GF-D8 (cell line): Measurements from ENCODE around the gene REP15.
"Not testable (repeated sequence)": the region's sequence is repeated elsewhere in the genome, so short reads cannot be mapped to it uniquely, and the experiment has no call there.

Experiments
- DNase-seq: peaks from one replicate; lab custom pipeline; 2025; lab: John Stamatoyannopoulos, UW

Gene REP15

GRCh38 chr12:27696293-27696652 lies at the start of gene REP15:
Gene REP15, plus strand, starts transcription at chr12:27696447. Its CDS starts 116 bp downstream, at chr12:27696563.
- no peak for DNase-seq

DNA sequence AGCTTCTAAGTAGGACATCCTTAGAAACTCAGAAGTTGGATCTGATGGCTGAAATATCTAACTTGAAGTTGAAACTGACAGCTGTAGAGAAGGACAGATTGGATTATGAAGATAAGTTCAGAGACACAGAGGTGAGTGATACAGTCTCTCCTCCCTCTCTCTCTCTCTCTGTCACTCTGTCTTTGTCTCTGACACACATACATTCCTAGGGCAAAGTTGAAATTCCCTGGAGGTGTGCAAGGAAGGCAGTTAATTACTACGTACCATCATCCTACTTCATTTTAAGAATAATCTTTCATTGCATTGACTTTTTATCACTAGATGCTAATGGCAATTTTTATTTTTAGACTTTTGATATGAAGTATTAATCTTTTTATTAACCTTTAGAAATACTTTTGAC lies 46.2 kb upstream of the REP15 start:
- no peak for DNase-seq

DNA sequence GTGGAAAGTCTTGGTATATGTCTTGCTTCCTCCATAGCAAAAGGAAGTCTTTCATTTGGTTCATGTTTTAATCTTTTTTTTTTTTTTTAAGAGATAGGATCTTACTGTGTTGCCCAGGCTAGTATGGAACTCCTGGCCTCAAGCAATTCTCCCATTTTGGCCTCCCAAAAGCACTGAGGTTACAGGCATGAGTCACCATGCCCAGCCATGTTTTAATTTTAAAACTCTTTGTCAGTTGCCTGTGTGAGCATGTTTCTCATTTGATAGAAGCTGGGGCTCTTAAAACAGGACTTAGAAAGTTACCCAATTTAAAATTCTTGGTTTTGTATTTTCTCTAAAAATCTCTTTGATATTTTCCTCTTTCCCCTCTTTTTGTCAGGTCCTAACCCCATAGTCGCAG lies 45.0 kb upstream of the REP15 start:
- no peak for DNase-seq

DNA sequence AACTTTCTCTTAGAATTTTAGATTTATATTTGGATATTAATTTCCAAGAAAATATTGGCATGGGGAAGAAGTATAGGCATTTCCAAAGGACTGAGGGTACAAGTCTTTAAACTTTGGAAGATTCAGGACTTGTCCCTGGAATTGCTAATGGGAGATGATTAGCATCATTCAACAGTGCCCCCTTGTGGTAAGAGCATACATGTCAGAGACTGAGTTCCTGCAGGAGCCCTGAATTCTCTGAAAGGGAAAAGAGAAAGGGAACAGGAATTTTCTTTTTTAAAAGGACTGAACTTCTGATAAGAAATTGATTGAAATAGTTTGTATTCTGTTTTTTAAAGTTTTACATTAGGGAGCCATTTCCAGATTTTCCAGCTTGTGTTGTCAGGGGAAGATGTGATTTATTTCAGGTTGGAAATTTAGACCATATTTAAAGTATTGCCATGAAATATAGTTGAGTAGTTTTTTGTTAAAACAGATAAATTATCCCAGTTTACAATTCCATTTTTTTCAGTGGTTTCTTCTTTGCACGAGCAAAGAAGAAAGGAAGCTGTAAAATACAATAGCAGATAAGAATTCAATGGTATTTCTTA lies 44.0 kb upstream of the REP15 start:
- peak; percentile 9 for DNase-seq

DNA sequence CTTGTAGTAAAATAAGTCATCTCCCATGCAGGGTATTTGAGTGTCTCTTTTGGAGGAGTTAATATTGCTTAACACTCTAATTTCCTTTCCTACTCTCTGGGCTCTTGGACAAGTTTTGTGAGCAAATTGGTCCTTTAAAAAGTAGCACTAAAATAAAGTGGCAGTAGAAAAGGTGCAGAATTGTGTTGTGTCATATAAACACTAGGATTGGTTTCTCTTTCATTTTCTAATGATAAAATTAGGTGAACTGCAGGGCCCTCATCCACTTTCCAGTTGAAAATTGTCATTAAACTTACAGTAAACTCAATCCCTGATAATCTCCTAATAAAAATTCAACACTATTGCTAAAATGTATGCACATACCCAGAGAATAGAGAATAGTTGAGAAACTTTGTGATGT lies 42.6 kb upstream of the REP15 start:
- DNase-seq: no peak

GRCh38 chr12:27655476-27655875 lies 40.8 kb upstream of the REP15 start:
- DNase-seq: not testable (repeated sequence)

- DNase-seq: no peak
These were observed 39.0 kb upstream of the REP15 start for GRCh38 chr12:27657296-27657695.

DNA sequence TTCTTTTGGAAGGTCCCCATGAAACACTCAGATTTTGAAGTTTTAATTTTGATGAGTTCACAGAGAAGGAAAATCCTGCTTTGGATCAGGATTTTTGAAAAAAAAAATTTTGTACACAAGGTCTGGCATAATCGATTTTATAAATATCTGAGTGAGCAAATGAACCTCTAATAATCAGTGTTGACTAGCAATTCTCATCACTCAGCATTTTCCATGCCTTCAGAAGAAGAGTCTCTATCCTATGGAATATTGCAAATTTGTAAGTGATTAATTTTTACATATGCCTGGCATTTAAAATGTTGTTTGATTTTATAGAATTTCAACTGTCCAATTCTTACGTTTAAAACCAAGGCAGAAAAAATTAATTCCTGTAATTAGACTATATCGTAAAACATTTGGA lies 30.5 kb upstream of the REP15 start:
- DNase-seq: no peak

- DNase-seq: no peak
These were observed 29.7 kb upstream of the REP15 start for GRCh38 chr12:27666510-27666909.

GRCh38 chr12:27667540-27667939 lies 28.7 kb upstream of the REP15 start:
- no peak for DNase-seq

GRCh38 chr12:27672051-27672450 lies 24.2 kb upstream of the REP15 start:
- no peak for DNase-seq

GRCh38 chr12:27672643-27673042 lies 23.6 kb upstream of the REP15 start:
- DNase-seq: no peak

DNA sequence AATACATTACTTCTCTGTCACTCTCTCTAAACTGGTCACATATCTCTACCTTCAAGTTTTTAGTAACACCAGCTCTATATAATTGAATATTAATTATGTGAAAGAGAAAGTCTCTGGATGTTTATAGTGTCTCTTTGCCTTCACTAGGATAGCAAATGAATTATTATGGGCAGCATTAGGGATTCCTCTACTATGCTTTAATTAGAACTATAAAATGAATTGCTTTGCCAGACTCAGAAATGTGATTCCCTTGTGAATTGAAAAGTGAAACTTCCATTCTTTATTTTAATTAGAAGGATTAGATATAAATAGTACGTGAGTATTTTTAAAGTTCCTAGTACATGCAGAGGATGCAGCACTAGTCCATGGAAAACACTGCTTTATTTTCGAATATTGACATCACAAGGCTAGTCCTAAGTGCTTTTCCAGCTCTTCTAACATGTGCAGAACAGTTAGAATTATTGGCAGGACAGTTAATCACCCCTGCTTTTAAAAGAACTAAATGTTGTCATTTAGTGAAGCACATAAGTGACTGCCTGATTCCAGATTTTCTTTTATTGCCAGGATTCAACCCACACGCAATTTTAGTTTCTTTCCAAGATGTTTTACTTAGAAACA lies 23.0 kb upstream of the REP15 start:
- DNase-seq: no peak

DNA sequence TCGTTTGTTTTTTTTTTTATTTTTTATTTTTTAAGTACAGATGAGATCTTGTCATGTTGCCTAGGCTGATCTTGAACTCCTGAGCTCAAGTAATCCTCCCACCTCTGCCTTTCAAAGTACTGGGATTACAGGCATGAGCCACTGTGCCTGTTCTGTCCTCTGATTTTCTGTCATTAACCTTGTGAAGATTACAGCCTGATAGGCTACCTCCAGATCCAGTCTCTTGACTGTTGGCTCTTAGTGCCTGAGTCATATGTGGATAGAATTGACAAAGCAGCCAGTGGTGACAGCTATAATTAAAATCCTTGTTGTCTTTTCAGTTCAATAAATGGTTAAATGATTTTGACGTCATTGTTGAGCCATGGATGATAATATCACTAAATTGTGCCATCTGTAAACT lies 21.3 kb upstream of the REP15 start:
- DNase-seq: no peak

GRCh38 chr12:27680619-27681018 lies 15.6 kb upstream of the REP15 start:
- no peak for DNase-seq

DNA sequence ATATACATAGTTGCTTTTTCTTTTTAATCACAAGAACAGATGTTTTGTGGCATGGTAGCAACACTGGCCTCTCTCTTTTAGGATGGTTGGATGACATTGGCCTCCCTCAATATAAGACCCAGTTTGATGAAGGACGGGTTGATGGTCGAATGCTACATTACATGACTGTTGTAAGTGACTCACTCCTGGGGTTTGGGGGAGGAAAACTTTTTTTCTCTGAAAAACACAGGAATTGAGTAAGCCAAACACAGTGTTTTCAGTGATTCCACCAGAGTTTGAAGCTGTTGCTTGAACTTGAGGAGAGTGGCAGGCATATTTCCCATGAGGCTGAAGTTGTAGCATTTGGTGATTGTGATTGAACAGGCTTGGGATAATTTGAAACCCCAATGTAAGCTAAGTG lies 13.7 kb upstream of the REP15 start:
- DNase-seq: no peak

DNA sequence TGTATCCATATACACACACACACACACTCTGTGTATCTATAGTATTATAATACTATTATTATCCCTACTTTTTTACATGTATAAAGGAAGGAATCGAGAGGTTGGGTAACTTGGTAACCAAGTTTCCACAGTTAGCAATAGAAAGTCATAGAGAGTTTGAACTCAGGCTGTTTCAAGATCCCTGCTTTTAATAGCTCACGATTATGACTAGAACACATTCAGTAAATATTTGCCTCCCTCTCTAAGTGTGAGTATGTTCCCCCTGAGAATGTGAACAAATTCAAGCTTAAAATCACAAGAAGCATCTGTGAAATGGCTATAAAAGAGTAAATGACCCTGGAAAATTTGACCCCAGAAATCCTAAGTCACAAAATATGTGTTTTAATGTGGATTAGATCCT lies 11.0 kb upstream of the REP15 start:
- DNase-seq: no peak

DNA sequence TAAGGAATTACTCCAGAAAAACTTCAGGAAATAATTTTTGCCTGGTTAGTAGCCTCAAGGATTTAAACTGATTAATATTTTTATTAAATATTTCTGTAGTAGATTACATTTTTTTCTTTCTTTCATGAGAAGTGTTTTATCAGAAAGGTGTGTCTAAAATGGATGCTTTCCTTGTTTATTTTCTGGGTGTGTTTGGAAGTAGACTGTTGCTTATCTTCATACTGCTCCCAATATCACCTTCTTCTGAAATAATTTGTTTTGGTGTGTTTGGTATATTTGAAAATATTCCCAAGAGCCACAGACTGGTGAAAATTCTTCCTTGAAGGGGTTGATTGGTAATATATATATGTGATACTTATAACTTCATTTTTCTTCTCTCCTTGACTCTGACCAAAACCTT lies 10.1 kb upstream of the REP15 start:
- DNase-seq: no peak

DNA sequence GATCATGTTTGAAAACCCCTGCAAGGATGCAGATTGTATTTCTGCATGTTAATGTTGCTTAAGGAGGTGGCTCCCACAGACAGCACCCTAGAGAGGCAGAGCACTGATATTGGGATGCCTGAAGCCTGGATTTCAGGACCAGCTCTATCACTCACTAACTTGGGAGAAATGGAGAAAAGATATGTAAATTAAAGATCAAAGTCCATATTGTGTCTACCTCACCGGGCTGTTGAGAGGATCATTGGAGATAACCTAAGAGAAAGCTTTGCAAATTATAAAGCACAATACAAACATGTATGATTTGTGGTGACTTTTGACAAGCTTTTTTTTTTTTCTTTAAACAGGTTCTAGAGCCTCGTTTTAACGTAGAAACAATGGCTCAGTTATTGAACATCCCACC lies 7.6 kb upstream of the REP15 start:
- DNase-seq: no peak

DNA sequence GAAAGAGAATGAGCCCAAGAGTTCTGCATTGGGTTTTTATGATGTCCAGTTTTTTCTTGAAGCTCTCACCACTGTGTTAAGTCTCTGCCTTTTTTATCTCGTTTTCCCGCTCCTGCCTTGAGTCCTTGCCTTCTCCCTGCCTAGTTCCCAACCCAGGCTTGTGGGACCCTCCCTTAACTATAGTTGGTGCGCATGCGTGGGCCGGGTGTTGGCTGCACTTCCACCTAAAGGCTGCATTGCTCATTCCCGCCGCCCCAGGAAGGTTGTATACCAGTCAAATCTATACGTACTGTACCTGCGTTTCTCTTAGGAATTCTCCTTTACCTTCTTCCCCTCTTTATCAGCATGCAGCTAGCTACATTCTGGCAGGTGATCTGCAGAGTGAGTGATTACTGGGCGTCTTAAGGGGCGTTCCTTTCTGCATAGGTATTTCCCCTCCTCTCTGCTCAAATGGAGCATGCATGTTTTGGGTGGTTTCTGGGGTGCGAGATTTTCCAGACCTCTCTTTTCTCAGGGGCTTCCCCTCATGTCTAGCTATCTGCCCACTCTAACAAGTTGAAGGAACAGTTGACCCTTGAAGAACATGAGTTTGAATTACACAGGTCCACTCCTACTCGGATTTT lies 6.6 kb upstream of the REP15 start:
- DNase-seq: no peak

DNA sequence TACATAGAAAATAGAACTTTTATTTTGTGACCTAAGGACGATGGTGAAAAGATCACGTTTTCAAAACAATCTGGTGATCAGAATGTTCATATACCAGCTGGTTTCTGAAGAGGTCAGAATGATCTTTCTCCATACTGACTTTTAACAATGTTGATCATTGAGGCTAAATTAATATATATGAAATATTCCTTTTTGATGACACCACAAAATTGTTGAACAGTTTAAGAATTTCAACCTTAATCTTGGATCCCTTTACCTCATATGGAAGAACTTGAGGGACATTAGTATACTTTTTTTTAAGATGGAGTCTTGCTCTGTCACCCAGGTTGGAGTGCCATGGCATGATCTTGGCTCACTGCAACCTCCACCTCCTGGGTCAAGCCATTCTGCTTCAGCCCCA lies 2.8 kb upstream of the REP15 start:
- no peak for DNase-seq

DNA sequence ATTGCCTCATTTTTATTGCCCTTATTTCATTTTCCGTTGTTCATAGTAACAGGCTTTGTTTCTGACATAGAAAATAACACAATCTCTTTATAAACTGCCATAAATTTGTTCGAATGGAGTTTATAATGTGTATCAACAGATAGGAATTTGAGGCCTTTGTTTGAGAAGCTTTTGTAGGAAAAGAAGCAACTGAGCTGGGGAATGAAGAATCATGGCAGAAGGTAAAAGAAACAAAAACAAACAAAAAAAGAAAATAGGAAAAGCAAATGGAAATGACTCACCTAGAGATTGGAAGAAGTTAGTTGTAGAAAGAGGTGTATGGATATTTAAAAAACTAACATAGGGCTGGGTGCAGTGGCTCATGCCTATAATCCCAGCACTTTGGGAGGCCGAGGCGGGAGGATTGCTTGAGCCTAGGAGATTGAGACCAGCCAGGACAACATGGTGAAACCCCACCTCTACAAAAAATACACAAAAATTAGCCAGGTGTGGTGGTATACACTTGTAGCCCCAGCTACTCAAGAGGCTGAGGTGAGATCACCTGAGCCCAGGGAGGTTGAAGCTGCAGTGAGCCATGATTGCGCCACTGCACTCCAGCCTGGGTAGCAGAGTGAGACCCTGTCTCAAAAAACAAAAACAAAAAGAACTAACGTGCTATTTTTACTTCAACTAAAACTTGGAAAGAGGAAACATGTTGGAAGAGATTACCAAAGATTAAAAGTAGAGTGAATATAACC lies 523 bp upstream of the REP15 start:
- DNase-seq: no peak

GRCh38 chr12:27696864-27697564 lies 767 bp downstream of the REP15 start:
- no peak for DNase-seq
